HL-60 (cell line): ENCODE results near the gene TFE3.

ENCODE experiments used
- GABPA ChIP-seq: IDR thresholded peaks from 2 replicates; pipeline ENCODE4 v1.6.1; 2012; ENCODE audit warnings: low read depth
- POLR2AphosphoS5 ChIP-seq: IDR thresholded peaks from 2 replicates; pipeline ENCODE4 v1.6.1; 2012; ENCODE audit warnings: low read depth
- SPI1 ChIP-seq: IDR thresholded peaks from 2 replicates; pipeline ENCODE4 v1.6.1; 2012; ENCODE audit warnings: low read depth, mild to moderate bottlenecking, borderline replicate concordance
- TF ChIP-seq, protein P1 (sequence below): IDR thresholded peaks from one replicate; pipeline ENCODE4 v1.5.1; 2011; ENCODE audit warnings: low read length, control low read depth, inconsistent platforms; ENCODE audit not compliant: insufficient read depth
- TF ChIP-seq, protein P2 (sequence below): IDR thresholded peaks from 2 replicates; pipeline ENCODE4 v1.6.1; 2012; ENCODE audit warnings: low read depth; ENCODE audit not compliant: insufficient replicate concordance

DNA sequence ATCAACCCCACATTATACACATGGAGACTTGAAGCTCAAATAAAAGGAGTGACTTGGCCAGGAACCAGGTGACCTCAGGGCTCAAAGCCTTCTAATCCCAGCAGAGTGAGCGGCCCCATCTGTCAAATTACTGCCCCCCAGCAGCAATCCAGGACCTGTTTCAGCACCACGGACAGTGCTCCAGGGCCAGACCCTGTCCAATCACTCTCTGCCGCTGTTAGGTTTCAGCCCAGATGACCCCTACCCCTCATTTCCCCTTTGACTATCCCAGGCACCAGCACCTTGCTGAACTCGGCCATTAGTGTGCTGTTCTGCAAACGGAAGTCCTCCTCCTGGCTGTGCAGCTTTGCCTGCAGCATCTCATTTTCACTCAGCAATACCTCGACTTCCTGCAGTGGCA lies 46.2 kb downstream of the TFE3 start:
- TF ChIP-seq, protein P1, sequence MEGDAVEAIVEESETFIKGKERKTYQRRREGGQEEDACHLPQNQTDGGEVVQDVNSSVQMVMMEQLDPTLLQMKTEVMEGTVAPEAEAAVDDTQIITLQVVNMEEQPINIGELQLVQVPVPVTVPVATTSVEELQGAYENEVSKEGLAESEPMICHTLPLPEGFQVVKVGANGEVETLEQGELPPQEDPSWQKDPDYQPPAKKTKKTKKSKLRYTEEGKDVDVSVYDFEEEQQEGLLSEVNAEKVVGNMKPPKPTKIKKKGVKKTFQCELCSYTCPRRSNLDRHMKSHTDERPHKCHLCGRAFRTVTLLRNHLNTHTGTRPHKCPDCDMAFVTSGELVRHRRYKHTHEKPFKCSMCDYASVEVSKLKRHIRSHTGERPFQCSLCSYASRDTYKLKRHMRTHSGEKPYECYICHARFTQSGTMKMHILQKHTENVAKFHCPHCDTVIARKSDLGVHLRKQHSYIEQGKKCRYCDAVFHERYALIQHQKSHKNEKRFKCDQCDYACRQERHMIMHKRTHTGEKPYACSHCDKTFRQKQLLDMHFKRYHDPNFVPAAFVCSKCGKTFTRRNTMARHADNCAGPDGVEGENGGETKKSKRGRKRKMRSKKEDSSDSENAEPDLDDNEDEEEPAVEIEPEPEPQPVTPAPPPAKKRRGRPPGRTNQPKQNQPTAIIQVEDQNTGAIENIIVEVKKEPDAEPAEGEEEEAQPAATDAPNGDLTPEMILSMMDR: no peak
- TF ChIP-seq, protein P2, sequence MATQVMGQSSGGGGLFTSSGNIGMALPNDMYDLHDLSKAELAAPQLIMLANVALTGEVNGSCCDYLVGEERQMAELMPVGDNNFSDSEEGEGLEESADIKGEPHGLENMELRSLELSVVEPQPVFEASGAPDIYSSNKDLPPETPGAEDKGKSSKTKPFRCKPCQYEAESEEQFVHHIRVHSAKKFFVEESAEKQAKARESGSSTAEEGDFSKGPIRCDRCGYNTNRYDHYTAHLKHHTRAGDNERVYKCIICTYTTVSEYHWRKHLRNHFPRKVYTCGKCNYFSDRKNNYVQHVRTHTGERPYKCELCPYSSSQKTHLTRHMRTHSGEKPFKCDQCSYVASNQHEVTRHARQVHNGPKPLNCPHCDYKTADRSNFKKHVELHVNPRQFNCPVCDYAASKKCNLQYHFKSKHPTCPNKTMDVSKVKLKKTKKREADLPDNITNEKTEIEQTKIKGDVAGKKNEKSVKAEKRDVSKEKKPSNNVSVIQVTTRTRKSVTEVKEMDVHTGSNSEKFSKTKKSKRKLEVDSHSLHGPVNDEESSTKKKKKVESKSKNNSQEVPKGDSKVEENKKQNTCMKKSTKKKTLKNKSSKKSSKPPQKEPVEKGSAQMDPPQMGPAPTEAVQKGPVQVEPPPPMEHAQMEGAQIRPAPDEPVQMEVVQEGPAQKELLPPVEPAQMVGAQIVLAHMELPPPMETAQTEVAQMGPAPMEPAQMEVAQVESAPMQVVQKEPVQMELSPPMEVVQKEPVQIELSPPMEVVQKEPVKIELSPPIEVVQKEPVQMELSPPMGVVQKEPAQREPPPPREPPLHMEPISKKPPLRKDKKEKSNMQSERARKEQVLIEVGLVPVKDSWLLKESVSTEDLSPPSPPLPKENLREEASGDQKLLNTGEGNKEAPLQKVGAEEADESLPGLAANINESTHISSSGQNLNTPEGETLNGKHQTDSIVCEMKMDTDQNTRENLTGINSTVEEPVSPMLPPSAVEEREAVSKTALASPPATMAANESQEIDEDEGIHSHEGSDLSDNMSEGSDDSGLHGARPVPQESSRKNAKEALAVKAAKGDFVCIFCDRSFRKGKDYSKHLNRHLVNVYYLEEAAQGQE: peak; percentile 94
- TF ChIP-seq POLR2AphosphoS5 (no peak), SPI1 (no peak), GABPA (no peak)
